Stomach (tissue), 4 donors: ENCODE measurements around the gene RPIA.

ENCODE experiments used
- CTCF ChIP-seq, 7 experiments: fragments of 450-650 bp in 4 of 7; fragments of 200-600 bp in 3 of 7; sonication (generic) in 3 of 7; IDR thresholded peaks; one replicate each; pipeline ENCODE4 v1.5.1; 2016 to 2019; ENCODE audit warnings: antibody characterized with exemption in 7 of 7, control low read depth in 2 of 7, mild to moderate bottlenecking in 1 of 7
- EP300 ChIP-seq: sonication (generic); formaldehyde crosslinking; IDR thresholded peaks from one replicate; pipeline ENCODE4 v1.6.1; 2017; ENCODE audit warnings: antibody characterized with exemption
- POLR2A ChIP-seq, 4 donors: fragments of 450-650 bp; IDR thresholded peaks; one replicate each; pipeline ENCODE4 v1.6.1; 2016; ENCODE audit warnings: antibody characterized with exemption in 4 of 4, control low read depth in 2 of 4, mild to moderate bottlenecking in 1 of 4, moderate library complexity in 1 of 4
- POLR2AphosphoS5 ChIP-seq, 3 donors: sonication (generic); formaldehyde crosslinking; IDR thresholded peaks; one replicate each; pipeline ENCODE4 v1.6.1; 2016; ENCODE audit warnings: antibody characterized with exemption in 3 of 3

GRCh38 chr2:88656690-88657089 lies 34.8 kb upstream of the RPIA start:
- no peak for TF ChIP-seq CTCF (IDR thresholded peaks at IDR 0.05)
- no peak for TF ChIP-seq POLR2A (IDR thresholded peaks at IDR 0.05)
- TF ChIP-seq EP300: no peak
- TF ChIP-seq POLR2AphosphoS5 (IDR thresholded peaks at IDR 0.05): no peak
